Kidney (tissue), 14 donors: ENCODE results near the gene CNGA4. TPM values are rescaled to one million over a fixed set of nuclear protein-coding genes. Genes with fewer than 3 reads are reported as not detected.
A peak's percentile ranks its signal among the peaks of the same experiment; 100 is the strongest.

ENCODE experiments used
- DNase-seq, 5 donors: peaks; one replicate each; pipeline ENCODE4 v3.0.0-alpha.2; 2013 to 2020
- FAIRE-seq: peaks from 2 replicates; lab custom pipeline; 2012; peaks lifted over from hg19 to GRCh38; lab: Jason Lieb, UNC
- H3K27ac ChIP-seq, 2 donors: one replicate each; pipeline ENCODE4 v1.7.0; 2013; ENCODE audit warnings: low read depth in 2 of 2, low read length in 2 of 2, inconsistent platforms in 1 of 2
- H3K27me3 ChIP-seq: one replicate; pipeline ENCODE4 v1.7.1; 2013; ENCODE audit warnings: low read length, inconsistent platforms; ENCODE audit not compliant: control insufficient read depth, insufficient read depth
- H3K36me3 ChIP-seq, 3 donors: one replicate each; pipeline versions ENCODE4 v1.7.0 to v1.7.1; 2013; ENCODE audit warnings: low read length in 3 of 3, control low read depth in 1 of 3, inconsistent platforms in 1 of 3; ENCODE audit not compliant: insufficient read depth in 3 of 3, control insufficient read depth in 2 of 3
- H3K4me1 ChIP-seq, 3 donors: one replicate each; pipeline versions ENCODE4 v1.7.0 to v1.7.1; 2013; ENCODE audit warnings: low read length in 3 of 3, inconsistent platforms in 1 of 3, low read depth in 1 of 3; ENCODE audit not compliant: control insufficient read depth in 2 of 3, insufficient read depth in 2 of 3
- H3K4me3 ChIP-seq, 3 donors: one replicate each; pipeline versions ENCODE4 v1.7.0 to v1.8.1; 2013; ENCODE audit warnings: low read length in 3 of 3, control low read depth in 1 of 3, inconsistent platforms in 1 of 3
- H3K9ac ChIP-seq, 3 donors: one replicate each; pipeline versions ENCODE4 v1.7.0 to v1.7.1; 2013; ENCODE audit warnings: low read length in 3 of 3, control low read depth in 1 of 3, inconsistent platforms in 1 of 3
- H3K9me3 ChIP-seq, 3 donors: one replicate each; pipeline versions ENCODE4 v1.7.0 to v1.7.1; 2013; ENCODE audit warnings: low read length in 3 of 3, control low read depth in 1 of 3, inconsistent platforms in 1 of 3; ENCODE audit not compliant: control insufficient read depth in 2 of 3, insufficient read depth in 1 of 3
- intact Hi-C: fragments of 100-400 bp; cut with DNase I; formaldehyde crosslinking; loops from one replicate; pipeline ENCODE4 v1.11.1; 2022
- polyA plus RNA-seq: library from polyadenylated mRNA; stranded (reverse); fragments of 350-450 nt; fragmentation: Illumina TruSeq; extraction: RNeasy Lipid Tissue Mini Kit (QIAGEN cat#74804); gene quantifications from one replicate; pipeline ENCODE4 v1.2.3, GENCODE V29; 2014; ENCODE audit warnings: low read depth, low replicate concordance; ENCODE audit not compliant: insufficient read depth
- total RNA-seq: library from RNA; stranded (reverse); fragmentation: NEBNext Ultra II Directional; extraction: Animal tissue kit (Norgen Biotek cat#: 25700); gene quantifications from one replicate; pipeline ENCODE4 v1.2.1, GENCODE V29; 2021
- TF ChIP-seq, protein P1 (sequence below): IDR thresholded peaks from 3 replicates; pipeline ENCODE4 v1.5.1; 2012; ENCODE audit warnings: mild to moderate bottlenecking, moderate library complexity, borderline replicate concordance; ENCODE audit not compliant: insufficient read depth; ENCODE audit errors: extremely low read depth
- donor health status: control.
- donor health status: control.
- donor health status: control.
- donor health status: control.
- donor health status: control.
- donor health status: DM: yes; HTN: yes; CAD: no.
- donor health status: Normal renal cell carcinoma (clear cell type).

Gene CNGA4
- total and polyA plus RNA-seq, 2 donors from 2014 or later, result 0.22 TPM; not detected in 1

DNA sequence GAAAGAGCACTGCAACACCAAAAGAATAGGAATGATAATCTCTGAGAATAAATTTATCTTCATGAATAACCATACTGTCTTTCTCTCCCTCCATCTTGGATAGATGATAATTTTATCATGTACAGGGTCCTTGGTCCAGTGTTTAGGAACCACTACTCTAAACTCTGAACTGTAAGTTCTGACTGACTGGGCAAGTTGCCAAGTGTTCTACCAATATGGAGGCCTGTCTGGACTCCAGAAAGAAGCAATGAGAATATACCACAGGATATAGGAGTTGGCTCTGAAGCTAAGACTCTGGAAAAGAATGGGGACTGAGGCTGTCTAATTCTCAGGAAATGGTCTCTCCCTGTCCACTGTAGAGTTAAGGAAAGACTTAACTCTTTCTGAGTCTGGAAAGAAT, 6.0 kb upstream of the CNGA4 start:
- DNase-seq, result no peak
- no peaks in the 10 kb centered on the region for H3K27me3 ChIP-seq
- TF ChIP-seq, protein P1, sequence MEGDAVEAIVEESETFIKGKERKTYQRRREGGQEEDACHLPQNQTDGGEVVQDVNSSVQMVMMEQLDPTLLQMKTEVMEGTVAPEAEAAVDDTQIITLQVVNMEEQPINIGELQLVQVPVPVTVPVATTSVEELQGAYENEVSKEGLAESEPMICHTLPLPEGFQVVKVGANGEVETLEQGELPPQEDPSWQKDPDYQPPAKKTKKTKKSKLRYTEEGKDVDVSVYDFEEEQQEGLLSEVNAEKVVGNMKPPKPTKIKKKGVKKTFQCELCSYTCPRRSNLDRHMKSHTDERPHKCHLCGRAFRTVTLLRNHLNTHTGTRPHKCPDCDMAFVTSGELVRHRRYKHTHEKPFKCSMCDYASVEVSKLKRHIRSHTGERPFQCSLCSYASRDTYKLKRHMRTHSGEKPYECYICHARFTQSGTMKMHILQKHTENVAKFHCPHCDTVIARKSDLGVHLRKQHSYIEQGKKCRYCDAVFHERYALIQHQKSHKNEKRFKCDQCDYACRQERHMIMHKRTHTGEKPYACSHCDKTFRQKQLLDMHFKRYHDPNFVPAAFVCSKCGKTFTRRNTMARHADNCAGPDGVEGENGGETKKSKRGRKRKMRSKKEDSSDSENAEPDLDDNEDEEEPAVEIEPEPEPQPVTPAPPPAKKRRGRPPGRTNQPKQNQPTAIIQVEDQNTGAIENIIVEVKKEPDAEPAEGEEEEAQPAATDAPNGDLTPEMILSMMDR, result no peak
- peak overlapping the region in 2 of 3 donors; percentile 4 to 49 for H3K4me3 ChIP-seq
- peaks cover 0 to 7% (median 0%) of the 10 kb centered on the region in 3 donors for H3K4me1 ChIP-seq
- no peaks in the 10 kb centered on the region for H3K36me3 ChIP-seq
- intact Hi-C loops, result no loop called here
- no peak overlapping the region for H3K9ac ChIP-seq
- FAIRE-seq, result no peak
- H3K9me3 ChIP-seq, result no peaks in the 10 kb centered on the region
- H3K27ac ChIP-seq, result no peak overlapping the region

DNA sequence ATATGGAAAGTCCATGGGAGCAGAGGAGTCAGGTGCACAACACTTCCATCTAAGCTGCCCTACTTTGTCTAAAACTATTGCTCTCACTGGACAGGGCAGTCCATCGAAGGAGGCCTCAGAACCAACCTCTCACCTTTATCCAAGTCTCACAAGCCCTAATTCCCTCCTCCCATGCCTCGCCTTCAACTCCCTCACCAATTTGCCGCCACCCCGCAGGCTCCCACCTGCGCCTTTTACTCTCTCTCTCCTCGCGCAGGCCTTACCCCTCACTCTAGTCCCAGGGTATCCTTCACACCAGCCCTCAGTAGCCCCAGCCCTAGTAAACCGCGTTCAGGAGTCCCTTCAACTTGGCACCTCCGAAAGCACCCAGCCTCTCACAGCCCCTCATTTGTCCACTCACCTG, 4.9 kb upstream of the CNGA4 start:
- intact Hi-C loops, result no loop called here
- H3K9ac ChIP-seq, result peak overlapping the region; percentile 59 to 96 (median 90)
- DNase-seq (no peak), FAIRE-seq (no peak)
- no peaks in the 10 kb centered on the region for H3K36me3 ChIP-seq
- H3K4me3 ChIP-seq, result peak overlapping the region; percentile 94 to 98 (median 97)
- no peaks in the 10 kb centered on the region for H3K9me3 ChIP-seq
- TF ChIP-seq, protein P1, result no peak
- peaks cover 0 to 7% (median 0%) of the 10 kb centered on the region in 3 donors for H3K4me1 ChIP-seq
- peak overlapping the region; percentile 83 to 85 for H3K27ac ChIP-seq
- H3K27me3 ChIP-seq, result no peaks in the 10 kb centered on the region

DNA sequence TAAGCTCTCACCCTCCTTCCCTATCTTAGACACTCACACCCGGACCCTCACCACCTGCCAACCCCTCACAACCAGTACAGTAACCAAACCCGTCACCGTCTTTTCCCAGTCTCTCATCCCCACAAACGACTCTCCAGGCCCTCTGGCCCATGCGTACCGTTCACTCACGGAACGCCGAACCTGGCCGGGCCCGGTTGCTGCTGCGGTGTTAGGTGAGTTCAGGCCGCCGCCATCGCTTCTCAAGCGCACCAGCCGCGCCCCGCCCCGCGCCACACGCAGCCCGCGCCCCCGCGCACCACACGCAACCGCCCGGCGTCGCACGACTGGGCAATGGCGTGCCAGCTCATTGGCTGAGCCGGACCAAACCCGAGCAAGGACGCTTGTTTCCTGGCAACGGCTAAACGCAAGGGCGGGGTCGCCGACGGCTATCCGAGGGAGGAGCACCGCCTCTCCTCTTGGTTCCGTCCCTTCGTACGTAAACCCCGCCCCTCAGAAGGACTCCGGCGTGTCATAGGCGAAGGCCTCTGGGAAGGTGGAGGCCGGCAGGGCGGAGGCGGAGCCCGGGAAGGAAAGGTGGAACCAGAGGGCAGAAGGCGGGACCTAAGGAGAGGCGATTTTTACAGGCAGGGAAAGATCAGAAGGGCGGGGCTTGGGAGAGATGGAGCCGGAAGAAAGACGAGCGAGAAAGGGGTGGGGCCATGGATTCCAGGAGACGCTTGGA, 4.3 kb upstream of the CNGA4 start, which contains the start of gene FHIP1B:
Gene FHIP1B, minus strand, starts transcription at position 250 of the 721 bp plus-strand sequence. CDS start 10,120 bp downstream, outside the sequence.
- DNase-seq (peak; percentile 100), FAIRE-seq (peak; percentile 99)
- no peaks in the 10 kb centered on the region for H3K36me3 ChIP-seq
- H3K4me3 ChIP-seq, result peak within 1 kb of the TSS; percentile 94 to 98 (median 97)
- H3K27ac ChIP-seq, result peak within 1 kb of the TSS; percentile 83 to 85
- TF ChIP-seq, protein P1, result no peak
- peak within 1 kb of the TSS; percentile 59 to 96 (median 90) for H3K9ac ChIP-seq
- H3K4me1 ChIP-seq, result peaks cover 0 to 7% (median 0%) of the 10 kb centered on the region in 3 donors
- intact Hi-C loops, result no loop called here
- H3K27me3 ChIP-seq, result no peaks in the 10 kb centered on the region
- H3K9me3 ChIP-seq, result no peaks in the 10 kb centered on the region
